OCI-LY7 (cell line): Measurements from ENCODE around the gene PRRG2. TPM values are rescaled to one million over a fixed set of nuclear protein-coding genes. Genes with fewer than 3 reads are reported as not detected.
"Not testable (repeated sequence)": the region's sequence is repeated elsewhere in the genome, so short reads cannot be mapped to it uniquely, and the experiment has no call there.

Experiments
- BruUV-seq: library from RNA; stranded (reverse); fragments of 400-500 nt; replicated peaks from 2 replicates; lab custom pipeline; 2021; lab: Mats Ljungman, UMichigan
- CTCF ChIA-PET: fragments of 300-600 bp; sonication (Branson Sonifier 250); formaldehyde crosslinking; loops from one replicate; lab custom pipeline; 2022; ENCODE audit warnings: antibody characterized with exemption; ENCODE audit not compliant: unreplicated experiment; lab: Charles Lee
- POLR2A ChIA-PET: fragments of 300-600 bp; sonication (Branson Sonifier 250); formaldehyde crosslinking; loops from one replicate; lab custom pipeline; 2022; ENCODE audit warnings: antibody characterized with exemption; lab: Charles Lee
- DNase-seq: peaks from one replicate; pipeline ENCODE4 v3.0.0-alpha.2; 2015; ENCODE audit warnings: low spot score
- H2AFZ ChIP-seq: fragments of 200-600 bp; sonication (generic), shearing (Covaris generic); 2 replicates; pipeline ENCODE4 v1.6.1; 2014; ENCODE audit warnings: mild to moderate bottlenecking, antibody characterized with exemption, low read length, moderate library complexity
- H3K27ac ChIP-seq: fragments of 200-600 bp; sonication (generic); 2 replicates; pipeline ENCODE4 v1.5.1; 2014; ENCODE audit warnings: mixed run types, low read depth, mild to moderate bottlenecking, moderate library complexity, low read length, inconsistent platforms; ENCODE audit not compliant: poor library complexity, severe bottlenecking
- H3K36me3 ChIP-seq: fragments of 200-600 bp; sonication (generic); 2 replicates; pipeline ENCODE4 v1.6.1; 2014; ENCODE audit warnings: mild to moderate bottlenecking, antibody characterized with exemption, low read length, moderate library complexity, mixed read lengths; ENCODE audit not compliant: insufficient read depth
- H3K4me1 ChIP-seq: fragments of 200-600 bp; sonication (generic); 2 replicates; pipeline ENCODE4 v1.5.1; 2014; ENCODE audit warnings: mild to moderate bottlenecking, low read length; ENCODE audit not compliant: insufficient read depth, poor library complexity, severe bottlenecking
- H3K4me2 ChIP-seq: fragments of 200-600 bp; sonication (generic); 2 replicates; pipeline ENCODE4 v1.6.1; 2014; ENCODE audit warnings: mild to moderate bottlenecking, low read length
- H3K4me3 ChIP-seq: fragments of 200-600 bp; sonication (generic); 2 replicates; pipeline ENCODE4 v1.5.1; 2014; ENCODE audit warnings: mild to moderate bottlenecking, low read depth, low read length; ENCODE audit not compliant: poor library complexity, severe bottlenecking
- H3K79me2 ChIP-seq: fragments of 200-600 bp; sonication (generic); 2 replicates; pipeline ENCODE4 v1.6.1; 2016; ENCODE audit warnings: low read depth, mild to moderate bottlenecking, low read length, moderate library complexity, mixed read lengths; ENCODE audit not compliant: insufficient read depth
- H3K9me2 ChIP-seq: fragments of 200-600 bp; sonication (generic); 2 replicates; pipeline ENCODE4 v1.6.1; 2016; ENCODE audit warnings: mild to moderate bottlenecking, low read length, mixed read lengths; ENCODE audit not compliant: insufficient read depth
- H3K9me3 ChIP-seq: fragments of 200-600 bp; sonication (generic); 2 replicates; pipeline ENCODE4 v1.6.1; 2014; ENCODE audit warnings: mild to moderate bottlenecking, mixed run types, low read length, mixed read lengths
- H4K20me1 ChIP-seq: fragments of 200-600 bp; sonication (generic); 2 replicates; pipeline ENCODE4 v1.6.1; 2014; ENCODE audit warnings: mild to moderate bottlenecking, antibody characterized with exemption, low read length, moderate library complexity, mixed read lengths; ENCODE audit not compliant: insufficient read depth
- CTCF ChIP-seq: fragments of 200-600 bp; sonication (generic); conservative IDR thresholded peaks from 2 replicates; pipeline ENCODE4 v1.5.1; 2014; ENCODE audit warnings: mild to moderate bottlenecking, antibody characterized with exemption, low read length, moderate library complexity, mixed read lengths
- EZH2phosphoT487 ChIP-seq: fragments of 200-600 bp; sonication (generic); IDR thresholded peaks from 2 replicates; pipeline ENCODE4 v1.6.1; 2018; ENCODE audit warnings: low read depth, borderline replicate concordance, mild to moderate bottlenecking, mixed run types, antibody characterized with exemption, low read length, moderate library complexity, mixed read lengths
- intact Hi-C: fragments of 100-400 bp; cut with micrococcal nuclease; formaldehyde crosslinking; loops from one replicate; pipeline ENCODE4 v1.10.0; 2022; ENCODE audit not compliant: unreplicated experiment
- total RNA-seq, 2 experiments: library from RNA; depleted of rRNA in 1 of 2; stranded (reverse); fragments of >200 nt in 1 of 2; shearing (Covaris generic) in 1 of 2; gene quantifications; 2 replicates each; pipeline ENCODE4 v1.2.3, GENCODE V29; 2014 to 2022

PRRG2 gene
- total RNA-seq, 2 experiments from 2014 or later = 2.4 to 2.7 TPM

GRCh38 chr19:49616532-49616931 lies 35.4 kb downstream of the PRRG2 start:
- Histone ChIP-seq H2AFZ (no peak overlapping the region), H3K36me3 (peaks cover 84% of the 10 kb centered on the region), H3K79me2 (no peaks in the 10 kb centered on the region), H3K27ac (no peak overlapping the region), H3K4me3 (no peak overlapping the region), H3K9me3 (no peaks in the 10 kb centered on the region), H4K20me1 (no peaks in the 10 kb centered on the region), H3K9me2 (no peaks in the 10 kb centered on the region), H3K4me1 (no peaks in the 10 kb centered on the region), H3K4me2 (no peak overlapping the region)
- POLR2A ChIA-PET = no interaction called here
- BruUV-seq = no TSS peak
- TF ChIP-seq CTCF = no peak
- no peak for TF ChIP-seq EZH2phosphoT487
- DNase-seq = no peak
- CTCF ChIA-PET = no interaction called here
- intact Hi-C loops = no loop called here

- Histone ChIP-seq H3K4me2 (no peak overlapping the region), H3K4me1 (no peaks in the 10 kb centered on the region), H4K20me1 (no peaks in the 10 kb centered on the region), H3K27ac (no peak overlapping the region), H3K36me3 (peaks cover 88% of the 10 kb centered on the region), H3K9me3 (no peaks in the 10 kb centered on the region), H2AFZ (no peak overlapping the region), H3K4me3 (no peak overlapping the region), H3K9me2 (no peaks in the 10 kb centered on the region), H3K79me2 (no peaks in the 10 kb centered on the region)
- DNase-seq = no peak
- no peak for TF ChIP-seq EZH2phosphoT487
- TF ChIP-seq CTCF = no peak
- no TSS peak for BruUV-seq
- intact Hi-C loops = no loop called here
- CTCF ChIA-PET = no interaction called here
- POLR2A ChIA-PET = interaction anchor here (2.0 kb wide), 1 partner anchor 23 kb away, joined by 4 read pairs; the partner anchor contains the start of gene RRAS
These were observed 35.8 kb downstream of the PRRG2 start for GRCh38 chr19:49616945-49617344.

DNA sequence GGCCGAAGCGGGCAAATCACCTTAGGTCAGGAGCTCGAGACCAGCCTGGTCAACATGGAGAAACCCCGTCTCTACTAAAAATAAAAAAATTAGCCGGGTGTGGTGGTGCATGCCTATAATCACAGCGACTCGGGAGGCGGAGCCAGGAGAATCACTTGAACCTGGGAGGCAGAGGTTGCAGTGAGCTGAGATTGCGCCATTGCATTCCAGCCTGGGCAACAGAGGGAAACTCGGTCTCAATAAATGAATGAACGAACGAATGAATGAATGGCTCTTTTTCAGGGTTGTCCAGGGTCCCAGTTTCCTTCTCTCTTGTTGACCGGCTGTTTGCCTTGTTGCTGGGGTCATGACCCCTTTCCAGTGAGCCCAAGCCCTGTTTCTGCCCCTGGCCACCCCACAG lies 36.7 kb downstream of the PRRG2 start:
- H3K36me3 ChIP-seq = peaks cover 83% of the 10 kb centered on the region
- H3K27ac ChIP-seq, H4K20me1 ChIP-seq, intact Hi-C loops, CTCF ChIA-PET, DNase-seq, H3K4me2 ChIP-seq, H3K9me2 ChIP-seq, H3K79me2 ChIP-seq, BruUV-seq, H2AFZ ChIP-seq, H3K4me3 ChIP-seq, H3K4me1 ChIP-seq, H3K9me3 ChIP-seq: not testable (repeated sequence)
- POLR2A ChIA-PET = interaction anchor here (2.0 kb wide), 1 partner anchor 22 kb away, joined by 4 read pairs; the partner anchor contains the start of gene RRAS
